ENCODE results near the gene CACFD1.

The CACFD1 gene

DNA sequence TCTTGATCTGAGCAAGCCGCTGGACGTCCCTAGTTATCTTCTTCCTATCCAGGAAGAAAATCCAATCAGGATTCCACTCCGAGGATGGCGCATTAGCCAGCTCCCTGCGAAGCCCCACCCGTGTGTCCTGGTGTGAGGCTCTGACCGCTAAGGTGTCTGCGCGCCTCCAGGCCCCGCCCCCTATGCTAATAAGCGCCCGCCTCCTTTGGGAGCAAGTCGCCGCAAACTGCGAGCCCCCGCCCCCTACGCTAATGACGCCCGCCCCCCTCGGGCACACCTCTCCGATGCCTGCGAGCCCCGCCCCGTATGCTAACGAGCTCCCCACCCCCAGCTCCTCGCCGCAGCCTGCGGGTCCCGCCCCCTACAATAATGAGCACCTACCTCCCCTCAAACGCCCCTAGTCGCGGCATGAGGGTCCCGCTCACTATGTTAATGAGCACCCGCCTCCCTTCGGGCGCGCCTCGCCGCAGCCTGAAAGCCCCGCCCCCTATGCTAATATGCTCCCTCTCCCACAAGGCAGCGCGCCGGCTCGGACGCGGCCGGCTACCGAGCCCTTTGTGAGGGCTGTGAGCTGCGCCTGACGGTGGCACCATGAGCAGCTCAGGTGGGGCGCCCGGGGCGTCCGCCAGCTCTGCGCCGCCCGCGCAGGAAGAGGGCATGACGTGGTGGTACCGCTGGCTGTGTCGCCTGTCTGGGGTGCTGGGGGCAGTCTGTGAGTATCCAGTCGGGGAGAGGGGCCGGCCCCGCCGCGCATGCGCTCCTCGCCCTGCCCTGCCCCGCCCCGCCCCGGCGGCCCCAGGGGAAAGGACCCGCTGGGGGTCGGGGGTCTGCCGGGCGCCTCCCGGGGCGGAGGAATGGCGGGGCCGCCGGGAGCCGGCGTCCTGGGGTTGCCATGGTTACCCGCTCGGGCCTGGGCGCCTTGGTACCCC is at the start of gene CACFD1:
Gene CACFD1, plus strand, starts transcription at position 503 of the 929 bp plus-strand sequence. Its CDS starts 89 bp downstream, at position 592.
- TF ChIP-seq, protein P1, sequence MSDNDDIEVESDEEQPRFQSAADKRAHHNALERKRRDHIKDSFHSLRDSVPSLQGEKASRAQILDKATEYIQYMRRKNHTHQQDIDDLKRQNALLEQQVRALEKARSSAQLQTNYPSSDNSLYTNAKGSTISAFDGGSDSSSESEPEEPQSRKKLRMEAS (IDR thresholded peaks at IDR 0.05; ENCODE audit: low read depth, low read length), result no peak
- TF ChIP-seq, protein P2, sequence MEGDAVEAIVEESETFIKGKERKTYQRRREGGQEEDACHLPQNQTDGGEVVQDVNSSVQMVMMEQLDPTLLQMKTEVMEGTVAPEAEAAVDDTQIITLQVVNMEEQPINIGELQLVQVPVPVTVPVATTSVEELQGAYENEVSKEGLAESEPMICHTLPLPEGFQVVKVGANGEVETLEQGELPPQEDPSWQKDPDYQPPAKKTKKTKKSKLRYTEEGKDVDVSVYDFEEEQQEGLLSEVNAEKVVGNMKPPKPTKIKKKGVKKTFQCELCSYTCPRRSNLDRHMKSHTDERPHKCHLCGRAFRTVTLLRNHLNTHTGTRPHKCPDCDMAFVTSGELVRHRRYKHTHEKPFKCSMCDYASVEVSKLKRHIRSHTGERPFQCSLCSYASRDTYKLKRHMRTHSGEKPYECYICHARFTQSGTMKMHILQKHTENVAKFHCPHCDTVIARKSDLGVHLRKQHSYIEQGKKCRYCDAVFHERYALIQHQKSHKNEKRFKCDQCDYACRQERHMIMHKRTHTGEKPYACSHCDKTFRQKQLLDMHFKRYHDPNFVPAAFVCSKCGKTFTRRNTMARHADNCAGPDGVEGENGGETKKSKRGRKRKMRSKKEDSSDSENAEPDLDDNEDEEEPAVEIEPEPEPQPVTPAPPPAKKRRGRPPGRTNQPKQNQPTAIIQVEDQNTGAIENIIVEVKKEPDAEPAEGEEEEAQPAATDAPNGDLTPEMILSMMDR (IDR thresholded peaks at IDR 0.05; ENCODE audit: low read depth, low read length), result no peak
- TF ChIP-seq POLR2A (IDR thresholded peaks at IDR 0.05; ENCODE audit: extremely low read depth, insufficient read length), result peak; percentile 38
- H3K4me3 ChIP-seq (ENCODE audit: low read depth, low read length), result peak within 1 kb of the TSS; percentile 47
- peak; percentile 93 for DNase-seq (ENCODE audit: low read depth)

DNA sequence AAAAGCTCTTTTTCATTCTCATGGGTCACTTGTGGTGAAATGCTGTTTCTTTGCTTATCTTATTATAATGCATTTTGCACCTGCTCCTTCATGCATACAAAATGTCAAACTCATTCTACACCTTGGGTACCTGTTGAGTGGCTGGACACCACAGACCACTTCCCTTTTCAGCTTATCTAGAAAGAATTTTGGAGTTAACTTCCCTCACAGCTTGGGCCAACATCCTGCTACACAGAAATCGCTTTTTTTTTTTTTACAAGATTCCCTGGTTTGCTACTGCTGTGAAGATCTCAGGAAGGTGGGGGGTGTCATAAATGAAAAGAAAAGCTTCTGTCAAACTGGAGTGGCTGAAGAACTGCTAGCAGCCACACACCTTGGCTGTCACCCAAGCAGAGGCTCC is 44.6 kb upstream of the CACFD1 start:
- TF ChIP-seq, protein P2 (IDR thresholded peaks at IDR 0.05; ENCODE audit: low read depth, low read length), result no peak
- TF ChIP-seq MYC (IDR thresholded peaks at IDR 0.05; ENCODE audit: low read depth, low read length), result no peak
- TF ChIP-seq, protein P1 (IDR thresholded peaks at IDR 0.05; ENCODE audit: low read depth, low read length), result no peak
- no peak for TF ChIP-seq POLR2A (IDR thresholded peaks at IDR 0.05; ENCODE audit: extremely low read depth, insufficient read length)
- no peak for DNase-seq (ENCODE audit: low read depth)
- no peak overlapping the region for H3K4me3 ChIP-seq (ENCODE audit: low read depth, low read length)

DNA sequence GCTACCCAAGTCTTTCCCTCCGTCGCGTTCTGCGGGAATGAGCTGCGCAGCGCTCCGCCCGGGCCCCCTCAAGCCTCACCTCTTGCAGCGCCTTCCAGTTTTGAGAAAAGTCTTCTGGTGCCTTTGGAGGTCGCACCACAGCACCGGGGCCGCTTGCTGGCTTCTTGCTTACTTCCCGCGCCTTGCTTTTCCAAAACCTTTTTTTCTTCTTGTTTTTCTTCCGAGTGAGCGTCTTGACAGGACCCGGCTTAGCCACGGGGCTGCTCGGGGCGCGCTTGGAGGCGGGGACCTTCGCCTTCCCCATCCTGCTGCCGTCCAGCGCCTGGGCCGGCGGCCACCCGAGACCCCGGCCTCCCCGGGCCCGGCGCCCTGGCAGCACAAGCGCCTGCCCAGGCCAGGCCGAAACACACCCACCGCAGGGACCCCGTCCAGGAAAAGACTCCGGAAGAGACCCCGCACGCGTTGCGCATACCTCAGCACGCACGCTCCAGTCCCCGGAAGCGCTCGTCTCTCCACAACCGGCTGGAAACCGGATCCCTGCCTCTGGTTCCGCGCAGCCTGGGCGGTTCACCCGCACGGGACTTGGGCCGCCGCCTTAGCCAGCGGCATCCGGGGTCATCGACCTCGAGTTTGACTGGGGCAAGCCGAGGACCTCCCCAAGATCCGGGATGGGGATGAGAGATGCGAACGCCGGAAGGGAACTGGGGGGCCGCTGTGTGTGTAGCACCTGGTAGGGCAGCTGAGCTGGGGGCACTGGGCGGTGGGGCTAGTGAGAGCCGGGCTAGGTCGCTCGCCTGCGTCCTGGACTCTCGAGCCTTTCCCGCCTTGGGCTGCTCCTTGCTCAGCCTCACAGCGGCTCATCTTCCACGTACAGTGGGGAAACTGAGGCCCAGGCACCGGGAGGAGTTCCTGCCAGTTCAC is 42.0 kb upstream of the CACFD1 start, which contains the start of gene REXO4:
Gene REXO4, minus strand, starts transcription at position 470 of the 921 bp plus-strand sequence. Its CDS starts 166 bp downstream, at position 304.
- peak within 1 kb of the TSS; percentile 99 for H3K4me3 ChIP-seq (ENCODE audit: low read depth, low read length)
- TF ChIP-seq POLR2A (IDR thresholded peaks at IDR 0.05; ENCODE audit: extremely low read depth, insufficient read length), result peak; percentile 55
- TF ChIP-seq, protein P1 (IDR thresholded peaks at IDR 0.05; ENCODE audit: low read depth, low read length), result peak; percentile 93
- TF ChIP-seq MYC (IDR thresholded peaks at IDR 0.05; ENCODE audit: low read depth, low read length), result peak; percentile 96
- TF ChIP-seq, protein P2 (IDR thresholded peaks at IDR 0.05; ENCODE audit: low read depth, low read length), result no peak
- peak; percentile 95 for DNase-seq (ENCODE audit: low read depth)

DNA sequence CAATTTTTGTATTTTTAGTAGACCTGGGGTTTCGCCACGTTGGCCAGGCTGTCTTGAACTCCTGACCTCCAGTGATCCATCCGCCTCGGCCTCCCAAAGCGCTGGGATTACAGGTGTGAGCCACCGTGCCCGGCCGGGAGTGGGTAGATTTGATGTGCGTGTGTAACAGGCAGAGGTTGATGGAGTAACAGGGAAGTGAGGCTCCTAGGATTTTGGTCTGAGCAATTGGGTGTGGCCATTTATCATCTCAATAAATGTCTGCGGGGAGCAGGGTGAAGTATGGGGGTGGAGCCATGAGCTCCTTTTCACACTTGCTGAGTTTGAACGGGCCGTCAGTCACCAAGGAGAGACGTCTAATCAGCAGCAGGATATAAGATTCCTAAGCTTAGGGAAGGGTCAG is 40.8 kb upstream of the CACFD1 start:
- no peak overlapping the region for H3K4me3 ChIP-seq (ENCODE audit: low read depth, low read length)
- TF ChIP-seq MYC (IDR thresholded peaks at IDR 0.05; ENCODE audit: low read depth, low read length), result no peak
- TF ChIP-seq, protein P1 (IDR thresholded peaks at IDR 0.05; ENCODE audit: low read depth, low read length), result no peak
- TF ChIP-seq, protein P2 (IDR thresholded peaks at IDR 0.05; ENCODE audit: low read depth, low read length), result no peak
- no peak for TF ChIP-seq POLR2A (IDR thresholded peaks at IDR 0.05; ENCODE audit: extremely low read depth, insufficient read length)
- no peak for DNase-seq (ENCODE audit: low read depth)

DNA sequence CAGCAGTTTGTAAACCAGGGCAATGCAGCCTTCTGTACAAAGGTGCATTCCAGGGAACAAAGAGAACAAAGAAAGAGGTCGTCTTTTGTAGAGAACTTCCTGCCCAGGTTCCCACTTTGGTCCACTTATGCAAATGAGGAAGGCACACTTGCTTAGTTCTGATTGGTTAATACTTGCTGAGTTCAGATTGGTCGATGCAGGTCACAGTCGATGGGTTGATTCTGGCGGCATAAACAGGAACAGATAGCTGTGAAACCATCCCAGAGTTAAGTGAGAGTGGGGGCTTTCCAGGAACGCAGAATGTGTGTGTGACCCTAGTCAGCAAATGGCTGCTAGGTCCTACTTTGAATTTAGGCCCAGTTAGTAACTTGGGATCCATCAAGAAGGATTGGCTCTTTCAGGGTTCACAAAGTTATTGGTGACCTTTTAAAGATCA is 39.4 kb upstream of the CACFD1 start:
- DNase-seq (ENCODE audit: low read depth), result peak; percentile 46
- TF ChIP-seq POLR2A (IDR thresholded peaks at IDR 0.05; ENCODE audit: extremely low read depth, insufficient read length) (no peak), MYC (IDR thresholded peaks at IDR 0.05; ENCODE audit: low read depth, low read length) (no peak)
- TF ChIP-seq, protein P2 (IDR thresholded peaks at IDR 0.05; ENCODE audit: low read depth, low read length), result no peak
- TF ChIP-seq, protein P1 (IDR thresholded peaks at IDR 0.05; ENCODE audit: low read depth, low read length), result no peak

More for the DNA sequence above, 39.4 kb upstream of the CACFD1 start:
- no peak overlapping the region for H3K4me3 ChIP-seq (ENCODE audit: low read depth, low read length)
